Urothelium cell line (cell line): ENCODE data around the gene PKDREJ.
"Not testable (repeated sequence)": the region's sequence is repeated elsewhere in the genome, so short reads cannot be mapped to it uniquely, and the experiment has no call there.

Experiments used
- DNase-seq: peaks from one replicate; pipeline ENCODE4 v3.0.0; 2011; ENCODE audit warnings: low spot score, mixed read lengths
- FAIRE-seq: peaks from 2 replicates; lab custom pipeline; 2011; peaks lifted over from hg19 to GRCh38; lab: Jason Lieb, UNC

Gene PKDREJ

GRCh38 chr22:46263216-46263590, at the start of gene PKDREJ:
PKDREJ (minus strand) TSS chr22:46263343; CDS start chr22:46263322, 21 bp downstream.
- no peak for FAIRE-seq
- no peak for DNase-seq

GRCh38 chr22:46312848-46313247, 49.7 kb upstream of the PKDREJ start:
- not testable (repeated sequence) for FAIRE-seq, DNase-seq

- DNase-seq (no peak), FAIRE-seq (no peak)
Measured at GRCh38 chr22:46312056-46312455, 48.9 kb upstream of the PKDREJ start.

GRCh38 chr22:46309526-46310085, 46.5 kb upstream of the PKDREJ start:
- no peak for FAIRE-seq

GRCh38 chr22:46308283-46308988, 45.3 kb upstream of the PKDREJ start:
- DNase-seq, result no peak
- no peak for FAIRE-seq

More at GRCh38 chr22:46309526-46310085, 46.5 kb upstream of the PKDREJ start:
- no peak for DNase-seq

GRCh38 chr22:46303347-46303965, 40.3 kb upstream of the PKDREJ start:
- no peak for DNase-seq
- peak; percentile 81 for FAIRE-seq

GRCh38 chr22:46300491-46300890, 37.3 kb upstream of the PKDREJ start:
- no peak for FAIRE-seq
- DNase-seq, result no peak

- FAIRE-seq (no peak), DNase-seq (no peak)
Measured at GRCh38 chr22:46299101-46299500, 36.0 kb upstream of the PKDREJ start.

GRCh38 chr22:46297151-46297812, 34.1 kb upstream of the PKDREJ start:
- DNase-seq (peak; percentile 59), FAIRE-seq (no peak)

- FAIRE-seq, result peak; percentile 94
- DNase-seq, result peak; percentile 100
Measured at GRCh38 chr22:46296257-46297150, 33.4 kb upstream of the PKDREJ start, which contains the start of gene GTSE1. GTSE1 (plus strand) TSS chr22:46296870; CDS start chr22:46297401, 531 bp downstream.

GRCh38 chr22:46295277-46295971, 32.3 kb upstream of the PKDREJ start:
- no peak for FAIRE-seq
- peak; percentile 21 for DNase-seq

GRCh38 chr22:46294784-46295183, 31.6 kb upstream of the PKDREJ start:
- FAIRE-seq (peak; percentile 17), DNase-seq (no peak)

GRCh38 chr22:46293577-46294260, 30.6 kb upstream of the PKDREJ start:
- DNase-seq, result no peak
- no peak for FAIRE-seq

- no peak for DNase-seq
- FAIRE-seq, result no peak
Measured at GRCh38 chr22:46292732-46293131, 29.6 kb upstream of the PKDREJ start.

GRCh38 chr22:46292173-46292572, 29.0 kb upstream of the PKDREJ start:
- DNase-seq (no peak), FAIRE-seq (no peak)

GRCh38 chr22:46290843-46291785, 28.0 kb upstream of the PKDREJ start:
- DNase-seq, result no peak
- FAIRE-seq, result peak; percentile 46

- DNase-seq (no peak), FAIRE-seq (peak; percentile 13)
Measured at GRCh38 chr22:46290121-46290842, 27.1 kb upstream of the PKDREJ start.
